HG03469 (cell line): Measurements from ENCODE around the gene SASS6.
"Not testable (repeated sequence)": the region's sequence is repeated elsewhere in the genome, so short reads cannot be mapped to it uniquely, and the experiment has no call there.

Experiments used
- ATAC-seq: cut with Tn5 transposase; IDR thresholded peaks from one replicate; pipeline ENCODE4 v1.9.1; 2021; ENCODE audit warnings: mild to moderate bottlenecking, moderate library complexity, moderate number of reproducible peaks; ENCODE audit not compliant: unreplicated experiment

The SASS6 gene

GRCh38 chr1:100050139-100050538, 82.6 kb downstream of the SASS6 start:
- ATAC-seq = no peak

DNA sequence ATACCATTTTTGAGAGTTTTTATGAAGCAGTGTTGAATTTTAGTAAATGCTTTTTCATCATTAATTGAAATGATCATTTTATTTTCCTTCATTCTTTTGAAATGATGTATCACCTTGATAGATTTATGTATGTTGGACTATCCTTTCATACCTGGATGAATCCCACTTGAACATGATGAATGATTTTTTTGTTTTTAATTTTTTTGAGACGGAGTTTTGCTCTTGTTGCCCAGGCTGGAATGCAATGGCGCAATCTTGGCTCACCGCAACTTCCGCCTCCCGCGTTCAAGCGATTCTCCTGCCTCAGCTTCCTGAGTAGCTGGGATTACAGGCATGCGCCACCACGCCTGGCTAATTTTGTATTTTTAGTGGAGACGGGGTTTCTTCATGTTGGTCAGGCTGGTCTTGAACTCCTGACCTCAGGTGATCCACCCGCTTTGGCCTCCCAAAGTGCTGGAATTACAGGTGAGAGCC, 85.5 kb downstream of the SASS6 start:
- not testable (repeated sequence) for ATAC-seq

DNA sequence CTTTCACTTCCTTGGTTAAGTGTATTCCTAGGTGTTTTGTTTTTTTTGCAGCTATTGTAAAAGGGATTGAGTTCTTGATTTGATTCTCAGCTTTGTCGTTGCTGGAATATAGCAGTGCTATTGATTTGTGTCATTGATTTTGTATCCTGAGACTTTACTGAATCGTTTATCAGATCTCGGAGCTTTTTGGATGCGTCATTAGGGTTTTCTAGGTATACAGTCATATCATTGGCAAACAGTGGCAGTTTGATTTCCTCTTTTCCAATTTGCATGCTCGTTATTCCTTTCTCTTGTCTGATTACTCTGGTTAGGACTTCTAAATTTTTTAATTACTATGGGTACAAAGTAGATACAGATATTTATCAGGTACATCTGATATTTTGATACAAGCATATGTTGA, 87.5 kb downstream of the SASS6 start:
- ATAC-seq = no peak

GRCh38 chr1:100039591-100039990, 93.1 kb downstream of the SASS6 start:
- ATAC-seq = no peak

DNA sequence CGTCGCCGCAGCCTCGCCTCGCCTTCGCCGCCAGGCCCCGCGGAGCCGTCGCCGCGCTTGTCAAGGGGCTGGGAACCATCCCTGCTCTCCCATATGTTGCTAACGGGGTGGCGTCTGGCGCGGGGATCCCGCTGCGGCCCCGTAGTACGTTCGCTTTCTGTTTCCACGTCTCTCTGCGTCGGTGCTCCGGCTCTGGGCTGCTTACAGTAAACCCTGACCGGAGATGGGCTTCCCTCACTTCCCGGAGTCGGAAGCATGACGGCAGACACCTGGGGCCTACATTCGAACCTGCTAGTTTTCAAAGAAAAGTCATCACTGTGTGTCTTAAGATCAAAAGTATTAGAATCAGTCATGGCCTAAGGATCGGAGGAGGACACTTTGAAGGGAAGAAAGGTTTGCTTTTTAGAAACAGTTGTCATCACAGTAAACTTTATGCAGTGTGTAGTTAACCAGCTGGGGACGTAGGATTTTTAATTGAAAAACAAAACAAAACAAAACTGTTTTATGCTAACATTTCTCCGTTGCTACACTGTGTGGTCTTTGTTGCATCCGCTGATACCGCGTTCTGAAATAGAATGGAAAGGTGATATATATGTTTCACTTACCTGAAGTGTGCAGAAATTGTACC, 94.0 kb downstream of the SASS6 start:
- ATAC-seq = peak; percentile 27

- peak; percentile 79 for ATAC-seq
These were observed 94.6 kb downstream of the SASS6 start for GRCh38 chr1:100037927-100038659.

DNA sequence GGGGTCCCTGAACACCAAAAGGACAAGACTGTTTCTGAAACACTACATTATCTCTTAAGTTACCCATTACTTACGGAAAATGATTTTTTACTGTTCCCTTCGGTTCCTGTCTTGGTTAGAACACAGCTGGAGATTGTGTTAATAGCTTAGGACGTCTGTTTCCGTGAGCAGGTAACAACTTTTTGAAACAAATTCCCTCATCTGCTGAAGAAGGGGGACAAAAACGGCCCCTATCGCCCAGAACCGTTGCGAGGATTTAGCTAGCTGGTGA, 95.1 kb downstream of the SASS6 start:
- no peak for ATAC-seq

GRCh38 chr1:100036718-100037655, 95.7 kb downstream of the SASS6 start:
- ATAC-seq = no peak

DNA sequence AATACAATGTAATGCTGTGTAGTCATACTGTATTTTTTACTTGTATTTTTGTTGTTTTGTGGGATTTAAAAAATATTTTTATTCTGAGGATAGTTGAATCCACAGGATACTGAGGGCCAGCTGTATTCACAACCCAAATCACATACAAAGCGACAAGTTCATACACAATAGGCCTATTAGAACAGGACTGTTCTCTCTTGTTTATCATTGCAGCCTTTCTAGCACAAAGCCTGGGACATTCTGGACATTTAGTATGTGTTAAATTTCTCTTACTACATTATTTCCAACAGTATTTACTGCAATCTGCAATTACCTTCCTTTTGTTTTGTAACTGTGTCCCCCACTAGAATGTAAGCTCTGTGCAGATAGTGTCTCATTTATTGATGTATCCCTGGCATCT, 97.5 kb downstream of the SASS6 start:
- ATAC-seq = no peak

GRCh38 chr1:100034470-100034869, 98.3 kb downstream of the SASS6 start:
- no peak for ATAC-seq
